ENCODE measurements around the gene LZTR1. TPM values are rescaled to one million over a fixed set of nuclear protein-coding genes. Genes with fewer than 3 reads are reported as not detected.
"Not testable (repeated sequence)": the region's sequence is repeated elsewhere in the genome, so short reads cannot be mapped to it uniquely, and the experiment has no call there.

LZTR1 gene
- total RNA-seq, 2 experiments from 2014 or later, result 56.2 to 58.0 TPM

- H3K27ac Mint-ChIP-seq; POLR2A ChIA-PET; H3K4me1 Mint-ChIP-seq (ENCODE audit: low read depth); H3K36me3 Mint-ChIP-seq (ENCODE audit: low read depth); H3K9me3 Mint-ChIP-seq (ENCODE audit: insufficient read depth); H3K27me3 Mint-ChIP-seq (ENCODE audit: low read depth); DNase-seq; ATAC-seq; H3K4me3 Mint-ChIP-seq: not testable (repeated sequence)
- CTCF ChIA-PET, result interaction anchor here (0.7 kb wide), 1 partner anchor 12 kb away, joined by 3 read pairs; no protein-coding TSS in a partner anchor
Measured at GRCh38 chr22:21009208-21009607, 27.1 kb downstream of the LZTR1 start.

GRCh38 chr22:21009638-21010425, 27.7 kb downstream of the LZTR1 start:
- no peak overlapping the region for H3K4me3 Mint-ChIP-seq
- peak; percentile 69 for DNase-seq
- H3K27me3 Mint-ChIP-seq (ENCODE audit: low read depth), result no peaks in the 10 kb centered on the region
- ChIA-PET CTCF (interaction anchor here (0.7 kb wide), 1 partner anchor 11 kb away, joined by 3 read pairs; no protein-coding TSS in a partner anchor), POLR2A (no interaction called here)
- H3K4me1 Mint-ChIP-seq (ENCODE audit: low read depth), result peaks cover 14% of the 10 kb centered on the region
- H3K9me3 Mint-ChIP-seq (ENCODE audit: insufficient read depth), result no peaks in the 10 kb centered on the region
- no peak overlapping the region for H3K27ac Mint-ChIP-seq
- no peaks in the 10 kb centered on the region for H3K36me3 Mint-ChIP-seq (ENCODE audit: low read depth)
- ATAC-seq, result no peak

DNA sequence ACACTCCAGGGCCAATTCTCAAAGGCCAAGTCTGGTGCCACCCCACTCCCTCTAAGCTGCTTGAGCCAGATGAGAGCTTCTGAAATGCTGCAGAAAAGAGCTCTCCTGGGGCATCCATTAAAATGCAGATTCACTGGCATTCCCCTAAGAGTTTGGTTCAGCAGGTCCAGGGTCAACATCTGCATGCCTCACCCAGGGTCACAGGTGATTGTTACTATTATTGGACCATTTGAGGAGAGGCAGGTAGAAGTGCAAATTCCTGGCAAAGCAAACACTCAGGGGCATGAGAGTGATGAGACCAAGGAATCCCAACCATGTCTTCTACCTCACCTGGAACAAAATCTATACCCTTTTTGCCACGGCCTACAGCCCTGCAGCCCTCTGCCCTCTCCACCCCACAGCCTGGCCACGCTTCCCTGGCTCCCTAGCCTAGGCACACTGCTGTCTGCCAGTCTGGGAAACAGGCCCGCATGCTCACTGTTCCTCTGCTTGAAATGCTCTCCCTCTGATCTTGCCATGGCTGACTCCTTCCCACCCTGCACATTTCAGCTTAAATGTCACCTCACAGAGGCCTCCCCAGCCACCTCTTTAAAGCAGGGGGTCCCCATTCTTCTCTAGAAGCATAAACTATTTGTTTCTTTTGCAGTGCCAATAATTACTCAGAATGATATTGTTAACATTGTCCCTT, 28.5 kb downstream of the LZTR1 start:
- Mint-ChIP-seq H3K4me3 (no peak overlapping the region), H3K27me3 (ENCODE audit: low read depth) (peaks cover 3% of the 10 kb centered on the region), H3K36me3 (ENCODE audit: low read depth) (no peaks in the 10 kb centered on the region), H3K27ac (no peak overlapping the region), H3K4me1 (ENCODE audit: low read depth) (peaks cover 19% of the 10 kb centered on the region), H3K9me3 (ENCODE audit: insufficient read depth) (no peaks in the 10 kb centered on the region)
- DNase-seq, result no peak
- ChIA-PET POLR2A (no interaction called here), CTCF (no interaction called here)
- ATAC-seq, result no peak

- Mint-ChIP-seq H3K27me3 (ENCODE audit: low read depth) (peaks cover 9% of the 10 kb centered on the region), H3K4me3 (no peak overlapping the region), H3K27ac (no peak overlapping the region), H3K36me3 (ENCODE audit: low read depth) (no peaks in the 10 kb centered on the region), H3K4me1 (ENCODE audit: low read depth) (peaks cover 19% of the 10 kb centered on the region), H3K9me3 (ENCODE audit: insufficient read depth) (no peaks in the 10 kb centered on the region)
- no peak for DNase-seq
- ChIA-PET POLR2A (no interaction called here), CTCF (no interaction called here)
- no peak for ATAC-seq
Measured at GRCh38 chr22:21012446-21013407, 30.6 kb downstream of the LZTR1 start.

DNA sequence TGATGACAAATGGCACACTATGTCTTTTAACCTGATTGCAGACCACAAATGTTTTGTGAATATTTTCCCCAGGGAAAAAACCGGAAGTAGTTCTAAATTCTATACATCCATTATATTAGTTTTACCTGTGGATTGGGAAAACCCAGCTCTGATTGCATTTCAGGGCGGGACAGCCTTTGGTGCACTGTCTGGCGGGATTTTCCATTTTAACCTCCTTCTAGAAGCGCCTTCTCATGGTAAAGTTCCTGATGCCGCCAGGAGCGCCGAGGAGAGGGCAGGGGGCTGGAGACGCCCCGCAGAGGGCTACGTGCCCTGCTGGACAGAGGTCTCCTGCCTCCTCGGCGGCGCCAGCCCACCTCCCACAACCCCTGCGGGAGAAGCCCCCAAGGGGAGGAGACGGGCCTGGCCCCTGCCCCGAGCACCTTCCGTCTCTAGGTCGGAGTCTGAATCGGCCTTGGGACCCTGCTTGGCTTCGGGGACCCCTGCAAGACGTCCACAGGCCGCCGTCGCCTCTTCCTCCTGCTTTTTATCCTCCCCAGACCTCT, 31.6 kb downstream of the LZTR1 start:
- no peaks in the 10 kb centered on the region for H3K9me3 Mint-ChIP-seq (ENCODE audit: insufficient read depth)
- H3K27ac Mint-ChIP-seq, result peak overlapping the region; percentile 51
- ChIA-PET POLR2A (interaction anchor here (0.8 kb wide), 1 partner anchor 12 kb away, joined by 3 read pairs; the partner anchor contains the start of gene THAP7), CTCF (no interaction called here)
- ATAC-seq (no peak), DNase-seq (no peak)
- H3K27me3 Mint-ChIP-seq (ENCODE audit: low read depth), result peaks cover 9% of the 10 kb centered on the region
- H3K4me3 Mint-ChIP-seq, result peak overlapping the region; percentile 69
- H3K4me1 Mint-ChIP-seq (ENCODE audit: low read depth), result peaks cover 19% of the 10 kb centered on the region
- no peaks in the 10 kb centered on the region for H3K36me3 Mint-ChIP-seq (ENCODE audit: low read depth)

GRCh38 chr22:21014202-21014725, 32.2 kb downstream of the LZTR1 start:
- CTCF ChIA-PET, result no interaction called here
- peak; percentile 92 for DNase-seq
- peak overlapping the region; percentile 51 for H3K27ac Mint-ChIP-seq
- peak; percentile 94 for ATAC-seq
- H3K9me3 Mint-ChIP-seq (ENCODE audit: insufficient read depth), result no peaks in the 10 kb centered on the region
- peaks cover 9% of the 10 kb centered on the region for H3K27me3 Mint-ChIP-seq (ENCODE audit: low read depth)
- H3K4me1 Mint-ChIP-seq (ENCODE audit: low read depth), result peaks cover 19% of the 10 kb centered on the region
- H3K4me3 Mint-ChIP-seq, result peak overlapping the region; percentile 69
- H3K36me3 Mint-ChIP-seq (ENCODE audit: low read depth), result no peaks in the 10 kb centered on the region
- POLR2A ChIA-PET, result interaction anchor here (0.8 kb wide), 1 partner anchor 12 kb away, joined by 3 read pairs; the partner anchor contains the start of gene THAP7

- Mint-ChIP-seq H3K4me1 (ENCODE audit: low read depth) (peaks cover 19% of the 10 kb centered on the region), H3K9me3 (ENCODE audit: insufficient read depth) (no peaks in the 10 kb centered on the region), H3K27ac (peak within 1 kb of the TSS; percentile 51), H3K27me3 (ENCODE audit: low read depth) (peaks cover 9% of the 10 kb centered on the region), H3K36me3 (ENCODE audit: low read depth) (no peaks in the 10 kb centered on the region), H3K4me3 (peak within 1 kb of the TSS; percentile 69)
- no peak for DNase-seq
- ChIA-PET CTCF (no interaction called here), POLR2A (interaction anchor here (0.5 to 0.8 kb wide), 2 partner anchors 13 to 453 kb away, joined by 3 read pairs; partner anchors contain the start of gene THAP7)
- ATAC-seq, result no peak
Measured at GRCh38 chr22:21014726-21015465, 32.8 kb downstream of the LZTR1 start, which contains the start of gene P2RX6. TSS of gene P2RX6 (plus strand) at chr22:21015165. CDS start at chr22:21015175, 10 bp downstream.

- no peak overlapping the region for H3K4me3 Mint-ChIP-seq
- POLR2A ChIA-PET, result interaction anchor here (0.5 kb wide), 1 partner anchor 454 kb away, joined by 3 read pairs; no protein-coding TSS in a partner anchor
- no peaks in the 10 kb centered on the region for H3K9me3 Mint-ChIP-seq (ENCODE audit: insufficient read depth)
- H3K27me3 Mint-ChIP-seq (ENCODE audit: low read depth), result peaks cover 9% of the 10 kb centered on the region
- DNase-seq (no peak), ATAC-seq (no peak)
- H3K4me1 Mint-ChIP-seq (ENCODE audit: low read depth), result peaks cover 19% of the 10 kb centered on the region
- H3K27ac Mint-ChIP-seq, result no peak overlapping the region
- CTCF ChIA-PET, result no interaction called here
- no peaks in the 10 kb centered on the region for H3K36me3 Mint-ChIP-seq (ENCODE audit: low read depth)
Measured at GRCh38 chr22:21015466-21016006, 33.4 kb downstream of the LZTR1 start.

- no peak overlapping the region for H3K27ac Mint-ChIP-seq
- DNase-seq, result no peak
- POLR2A ChIA-PET, result interaction anchor here (1.0 kb wide), 1 partner anchor 15 kb away, joined by 3 read pairs; the partner anchor contains the start of gene THAP7
Measured at GRCh38 chr22:21016644-21017420, 34.7 kb downstream of the LZTR1 start.

DNA sequence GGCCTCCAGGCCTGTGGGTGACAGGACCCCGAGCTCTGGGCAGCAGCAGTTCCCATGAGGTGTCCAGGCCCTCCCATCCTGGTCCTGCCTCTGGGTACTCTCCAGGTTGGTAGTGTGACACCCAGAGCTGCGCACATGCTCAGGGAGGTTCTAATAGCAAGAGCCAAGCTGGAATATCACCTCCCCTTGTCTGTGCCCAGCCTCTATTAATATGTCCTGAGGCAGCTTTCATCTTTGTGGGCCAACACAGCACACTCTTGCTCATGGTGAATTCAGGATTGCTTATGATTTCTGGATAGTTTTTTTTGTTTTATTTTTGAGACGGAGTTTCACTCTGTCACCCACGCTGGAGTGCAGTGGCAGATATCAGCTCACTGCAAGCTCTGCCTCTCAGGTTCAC, 36.2 kb downstream of the LZTR1 start:
- ATAC-seq, result no peak
- Mint-ChIP-seq H3K4me3 (no peak overlapping the region), H3K36me3 (ENCODE audit: low read depth) (no peaks in the 10 kb centered on the region), H3K4me1 (ENCODE audit: low read depth) (peaks cover 17% of the 10 kb centered on the region), H3K27ac (no peak overlapping the region), H3K9me3 (ENCODE audit: insufficient read depth) (no peaks in the 10 kb centered on the region), H3K27me3 (ENCODE audit: low read depth) (peaks cover 9% of the 10 kb centered on the region)
- POLR2A ChIA-PET, result no interaction called here
- no peak for DNase-seq
- CTCF ChIA-PET, result no interaction called here

More at GRCh38 chr22:21016644-21017420, 34.7 kb downstream of the LZTR1 start:
- CTCF ChIA-PET, result no interaction called here
- ATAC-seq, result no peak
- Mint-ChIP-seq H3K4me1 (ENCODE audit: low read depth) (peaks cover 19% of the 10 kb centered on the region), H3K27me3 (ENCODE audit: low read depth) (peaks cover 9% of the 10 kb centered on the region), H3K4me3 (no peak overlapping the region), H3K36me3 (ENCODE audit: low read depth) (no peaks in the 10 kb centered on the region), H3K9me3 (ENCODE audit: insufficient read depth) (no peaks in the 10 kb centered on the region)
